HepG2 (cell line): Measurements from ENCODE around the gene HAGHL. TPM values are rescaled to one million over a fixed set of nuclear protein-coding genes. Genes with fewer than 3 reads are reported as not detected.

Experiments used
- EEA1 ChIP-seq: sonication (generic); formaldehyde crosslinking; IDR thresholded peaks from 2 replicates; pipeline ENCODE4 v1.5.1; 2020; ENCODE audit warnings: mild to moderate bottlenecking, missing genetic modification reagents, borderline replicate concordance
- GABPB1 ChIP-seq: IDR thresholded peaks from 2 replicates; pipeline ENCODE4 v1.6.1; 2016; ENCODE audit warnings: mild to moderate bottlenecking, missing genetic modification reagents, moderate library complexity, missing compliant biosample characterization
- HDAC1 ChIP-seq: sonication (generic); formaldehyde crosslinking; IDR thresholded peaks from 2 replicates; pipeline ENCODE4 v1.5.1; 2020; ENCODE audit warnings: mild to moderate bottlenecking, missing genetic modification reagents
- HMGA1 ChIP-seq: sonication (generic); formaldehyde crosslinking; conservative IDR thresholded peaks from 2 replicates; pipeline ENCODE4 v1.4.0; 2020; ENCODE audit warnings: missing genetic modification reagents
- HNRNPL ChIP-seq: fragments of 200-400 bp; formaldehyde crosslinking; IDR thresholded peaks from 2 replicates; pipeline ENCODE4 v1.6.1; 2017; ENCODE audit warnings: mild to moderate bottlenecking, low read depth, low read length
- HNRNPLL ChIP-seq: fragments of 200-400 bp; formaldehyde crosslinking; IDR thresholded peaks from 2 replicates; pipeline ENCODE4 v1.6.1; 2017; ENCODE audit warnings: mild to moderate bottlenecking, low read depth, low read length; ENCODE audit not compliant: poor library complexity, severe bottlenecking
- HOXA3 ChIP-seq: sonication (generic); formaldehyde crosslinking; IDR thresholded peaks from 2 replicates; pipeline ENCODE4 v1.5.0; 2020; ENCODE audit warnings: missing genetic modification reagents
- MYC ChIP-seq: sonication (generic); formaldehyde crosslinking; IDR thresholded peaks from 2 replicates; pipeline ENCODE4 v1.9.0; 2021; ENCODE audit warnings: missing genetic modification reagents, borderline replicate concordance
- POLR2G ChIP-seq: fragments of 200-400 bp; formaldehyde crosslinking; IDR thresholded peaks from 2 replicates; pipeline ENCODE4 v1.6.1; 2018; ENCODE audit warnings: mild to moderate bottlenecking, low read depth, low read length, moderate library complexity
- SMAD9 ChIP-seq: sonication (generic); formaldehyde crosslinking; IDR thresholded peaks from 2 replicates; pipeline ENCODE4 v1.5.1; 2020; ENCODE audit warnings: mild to moderate bottlenecking, missing genetic modification reagents
- SP1 ChIP-seq, 2 experiments: fragments of 450-650 bp in 1 of 2; sonication (generic) in 1 of 2; formaldehyde crosslinking in 1 of 2; IDR thresholded peaks; 2 replicates each; pipeline versions ENCODE4 v1.4.0 to v1.6.1; 2016 to 2020; ENCODE audit warnings: missing genetic modification reagents in 1 of 2
- STAG1 ChIP-seq: sonication (generic); formaldehyde crosslinking; IDR thresholded peaks from 2 replicates; pipeline ENCODE4 v1.4.0; 2020; ENCODE audit warnings: missing genetic modification reagents
- XRCC5 ChIP-seq: fragments of 200-400 bp; formaldehyde crosslinking; optimal IDR thresholded peaks from 2 replicates; pipeline ENCODE3; 2017; ENCODE audit warnings: mild to moderate bottlenecking, low read length
- ZBTB38 ChIP-seq: sonication (generic); formaldehyde crosslinking; IDR thresholded peaks from 2 replicates; pipeline ENCODE4 v1.5.1; 2020; ENCODE audit warnings: mild to moderate bottlenecking, missing genetic modification reagents
- ZNF20 ChIP-seq: sonication (generic); formaldehyde crosslinking; IDR thresholded peaks from 2 replicates; pipeline ENCODE4 v1.4.0; 2020; ENCODE audit warnings: mild to moderate bottlenecking, moderate library complexity, missing genetic modification reagents
- ZNF253 ChIP-seq: sonication (generic); formaldehyde crosslinking; IDR thresholded peaks from 2 replicates; pipeline ENCODE4 v1.8.0; 2022; ENCODE audit warnings: mild to moderate bottlenecking, missing genetic modification reagents, borderline replicate concordance
- ZNF546 ChIP-seq: sonication (generic); formaldehyde crosslinking; conservative IDR thresholded peaks from 2 replicates; pipeline ENCODE4 v1.8.1; 2023; ENCODE audit warnings: mild to moderate bottlenecking, missing genetic modification reagents
- ZNF788 ChIP-seq: sonication (generic); formaldehyde crosslinking; IDR thresholded peaks from 2 replicates; pipeline ENCODE4 v1.5.0; 2020; ENCODE audit warnings: mild to moderate bottlenecking, missing genetic modification reagents, borderline replicate concordance
- polyA plus RNA-seq, 8 experiments: library from polyadenylated mRNA; depleted of rRNA in 3 of 8; stranded (reverse) in 7 of 8; unstranded in 1 of 8; fragments of >200 nt; fragmentation: Illumina TruSeq in 4 of 8; extraction: Trizol in 4 of 8; gene quantifications; 2 replicates each; pipeline versions ENCODE4 v1.2.1 to v1.2.3, GENCODE V29; 2011 to 2016; ENCODE audit warnings: low read depth in 4 of 8, missing spikeins in 1 of 8, mixed read lengths in 1 of 8; ENCODE audit not compliant: insufficient read depth in 1 of 8
- total RNA-seq, 5 experiments: library from RNA; depleted of rRNA; stranded (reverse); fragments of >200 nt; fragmentation: Illumina TruSeq; extraction: Trizol; gene quantifications; 2 replicates each; pipeline ENCODE4 v1.2.3, GENCODE V29; 2016; ENCODE audit warnings: low read depth in 1 of 5
- TF ChIP-seq, protein P1 (sequence below): fragments of 450-650 bp; IDR thresholded peaks from 2 replicates; pipeline ENCODE4 v1.6.1; 2017; ENCODE audit warnings: mild to moderate bottlenecking
- TF ChIP-seq, protein P2 (sequence below): IDR thresholded peaks from 2 replicates; pipeline ENCODE4 v1.6.1; 2016; ENCODE audit warnings: low read depth, borderline replicate concordance
- TF ChIP-seq, protein P3 (sequence below): sonication (generic); formaldehyde crosslinking; IDR thresholded peaks from 2 replicates; pipeline ENCODE4 v1.4.0; 2020; ENCODE audit warnings: missing genetic modification reagents
- TF ChIP-seq, protein P4 (sequence below): sonication (generic); formaldehyde crosslinking; conservative IDR thresholded peaks from 2 replicates; pipeline ENCODE4 v1.5.0; 2020; ENCODE audit warnings: missing genetic modification reagents
- TF ChIP-seq, protein P5 (sequence below): sonication (generic); formaldehyde crosslinking; IDR thresholded peaks from 2 replicates; pipeline ENCODE4 v1.5.0; 2020; ENCODE audit warnings: mild to moderate bottlenecking, missing genetic modification reagents, moderate library complexity

The HAGHL gene
- total and polyA plus RNA-seq, 2 of the 13 experiments (the other 11 are each of a cell fraction or from before 2014, with no cell fraction given): 3.4 to 8.4 TPM

DNA sequence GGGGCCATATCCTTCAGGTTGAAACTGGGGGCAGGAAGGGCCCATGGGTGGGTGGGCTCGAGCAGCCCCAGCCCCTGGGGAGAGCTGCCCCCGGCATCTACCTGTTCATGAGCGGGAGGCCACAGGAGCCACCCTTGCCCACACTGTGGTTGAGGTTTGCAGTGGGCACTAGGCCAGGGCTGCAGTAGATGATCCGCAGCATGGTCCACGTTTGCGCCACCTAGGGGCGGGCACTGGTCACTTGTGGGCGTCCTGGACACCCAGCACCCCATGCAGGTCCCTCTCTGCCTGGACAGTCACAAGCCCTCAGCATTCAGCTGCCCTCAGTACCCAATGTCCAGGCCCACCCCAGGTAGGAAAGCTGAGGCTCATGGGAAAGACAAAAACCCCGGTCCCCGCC is 40.9 kb upstream of the HAGHL start (continued):
- TF ChIP-seq, protein P1, sequence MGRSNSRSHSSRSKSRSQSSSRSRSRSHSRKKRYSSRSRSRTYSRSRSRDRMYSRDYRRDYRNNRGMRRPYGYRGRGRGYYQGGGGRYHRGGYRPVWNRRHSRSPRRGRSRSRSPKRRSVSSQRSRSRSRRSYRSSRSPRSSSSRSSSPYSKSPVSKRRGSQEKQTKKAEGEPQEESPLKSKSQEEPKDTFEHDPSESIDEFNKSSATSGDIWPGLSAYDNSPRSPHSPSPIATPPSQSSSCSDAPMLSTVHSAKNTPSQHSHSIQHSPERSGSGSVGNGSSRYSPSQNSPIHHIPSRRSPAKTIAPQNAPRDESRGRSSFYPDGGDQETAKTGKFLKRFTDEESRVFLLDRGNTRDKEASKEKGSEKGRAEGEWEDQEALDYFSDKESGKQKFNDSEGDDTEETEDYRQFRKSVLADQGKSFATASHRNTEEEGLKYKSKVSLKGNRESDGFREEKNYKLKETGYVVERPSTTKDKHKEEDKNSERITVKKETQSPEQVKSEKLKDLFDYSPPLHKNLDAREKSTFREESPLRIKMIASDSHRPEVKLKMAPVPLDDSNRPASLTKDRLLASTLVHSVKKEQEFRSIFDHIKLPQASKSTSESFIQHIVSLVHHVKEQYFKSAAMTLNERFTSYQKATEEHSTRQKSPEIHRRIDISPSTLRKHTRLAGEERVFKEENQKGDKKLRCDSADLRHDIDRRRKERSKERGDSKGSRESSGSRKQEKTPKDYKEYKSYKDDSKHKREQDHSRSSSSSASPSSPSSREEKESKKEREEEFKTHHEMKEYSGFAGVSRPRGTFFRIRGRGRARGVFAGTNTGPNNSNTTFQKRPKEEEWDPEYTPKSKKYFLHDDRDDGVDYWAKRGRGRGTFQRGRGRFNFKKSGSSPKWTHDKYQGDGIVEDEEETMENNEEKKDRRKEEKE: no peak
- TF ChIP-seq HNRNPL (peak; percentile 91), MYC (peak; percentile 42; the same call in 1 of the 2 replicates), ZBTB38 (0 out of 2 replicates have a peak, but pooled peaks have one; percentile 30), ZNF788 (CRISPR knock-in tag) (peak; percentile 20; the same call in 1 of the 2 replicates), GABPB1 (CRISPR knock-in tag) (0 out of 2 replicates have a peak, but pooled peaks have one; percentile 21), SP1 (IDR thresholded peaks at IDR 0.05) (no peak), SP1 (CRISPR knock-in tag; IDR thresholded peaks at IDR 0.05) (no peak), HOXA3 (CRISPR knock-in tag) (0 out of 2 replicates have a peak, but pooled peaks have one; percentile 13), ZNF546 (CRISPR knock-in tag) (no peak), EEA1 (CRISPR knock-in tag) (no peak), ZNF20 (CRISPR knock-in tag) (no peak), SMAD9 (no peak), STAG1 (CRISPR knock-in tag) (peak; percentile 47), HNRNPLL (peak; percentile 25), XRCC5 (peak; percentile 63), ZNF253 (CRISPR knock-in tag) (no peak), HDAC1 (no peak), POLR2G (0 out of 2 replicates have a peak, but pooled peaks have one; percentile 16), HMGA1 (CRISPR knock-in tag) (no peak)
- TF ChIP-seq, protein P2, sequence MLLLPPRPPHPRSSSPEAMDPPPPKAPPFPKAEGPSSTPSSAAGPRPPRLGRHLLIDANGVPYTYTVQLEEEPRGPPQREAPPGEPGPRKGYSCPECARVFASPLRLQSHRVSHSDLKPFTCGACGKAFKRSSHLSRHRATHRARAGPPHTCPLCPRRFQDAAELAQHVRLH (CRISPR knock-in tag): no peak
- TF ChIP-seq, protein P3, sequence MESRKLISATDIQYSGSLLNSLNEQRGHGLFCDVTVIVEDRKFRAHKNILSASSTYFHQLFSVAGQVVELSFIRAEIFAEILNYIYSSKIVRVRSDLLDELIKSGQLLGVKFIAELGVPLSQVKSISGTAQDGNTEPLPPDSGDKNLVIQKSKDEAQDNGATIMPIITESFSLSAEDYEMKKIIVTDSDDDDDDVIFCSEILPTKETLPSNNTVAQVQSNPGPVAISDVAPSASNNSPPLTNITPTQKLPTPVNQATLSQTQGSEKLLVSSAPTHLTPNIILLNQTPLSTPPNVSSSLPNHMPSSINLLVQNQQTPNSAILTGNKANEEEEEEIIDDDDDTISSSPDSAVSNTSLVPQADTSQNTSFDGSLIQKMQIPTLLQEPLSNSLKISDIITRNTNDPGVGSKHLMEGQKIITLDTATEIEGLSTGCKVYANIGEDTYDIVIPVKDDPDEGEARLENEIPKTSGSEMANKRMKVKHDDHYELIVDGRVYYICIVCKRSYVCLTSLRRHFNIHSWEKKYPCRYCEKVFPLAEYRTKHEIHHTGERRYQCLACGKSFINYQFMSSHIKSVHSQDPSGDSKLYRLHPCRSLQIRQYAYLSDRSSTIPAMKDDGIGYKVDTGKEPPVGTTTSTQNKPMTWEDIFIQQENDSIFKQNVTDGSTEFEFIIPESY: peak; percentile 46; the same call in 1 of the 2 replicates
- TF ChIP-seq, protein P4, sequence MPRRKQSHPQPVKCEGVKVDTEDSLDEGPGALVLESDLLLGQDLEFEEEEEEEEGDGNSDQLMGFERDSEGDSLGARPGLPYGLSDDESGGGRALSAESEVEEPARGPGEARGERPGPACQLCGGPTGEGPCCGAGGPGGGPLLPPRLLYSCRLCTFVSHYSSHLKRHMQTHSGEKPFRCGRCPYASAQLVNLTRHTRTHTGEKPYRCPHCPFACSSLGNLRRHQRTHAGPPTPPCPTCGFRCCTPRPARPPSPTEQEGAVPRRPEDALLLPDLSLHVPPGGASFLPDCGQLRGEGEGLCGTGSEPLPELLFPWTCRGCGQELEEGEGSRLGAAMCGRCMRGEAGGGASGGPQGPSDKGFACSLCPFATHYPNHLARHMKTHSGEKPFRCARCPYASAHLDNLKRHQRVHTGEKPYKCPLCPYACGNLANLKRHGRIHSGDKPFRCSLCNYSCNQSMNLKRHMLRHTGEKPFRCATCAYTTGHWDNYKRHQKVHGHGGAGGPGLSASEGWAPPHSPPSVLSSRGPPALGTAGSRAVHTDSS (CRISPR knock-in tag): no peak
- TF ChIP-seq, protein P5, sequence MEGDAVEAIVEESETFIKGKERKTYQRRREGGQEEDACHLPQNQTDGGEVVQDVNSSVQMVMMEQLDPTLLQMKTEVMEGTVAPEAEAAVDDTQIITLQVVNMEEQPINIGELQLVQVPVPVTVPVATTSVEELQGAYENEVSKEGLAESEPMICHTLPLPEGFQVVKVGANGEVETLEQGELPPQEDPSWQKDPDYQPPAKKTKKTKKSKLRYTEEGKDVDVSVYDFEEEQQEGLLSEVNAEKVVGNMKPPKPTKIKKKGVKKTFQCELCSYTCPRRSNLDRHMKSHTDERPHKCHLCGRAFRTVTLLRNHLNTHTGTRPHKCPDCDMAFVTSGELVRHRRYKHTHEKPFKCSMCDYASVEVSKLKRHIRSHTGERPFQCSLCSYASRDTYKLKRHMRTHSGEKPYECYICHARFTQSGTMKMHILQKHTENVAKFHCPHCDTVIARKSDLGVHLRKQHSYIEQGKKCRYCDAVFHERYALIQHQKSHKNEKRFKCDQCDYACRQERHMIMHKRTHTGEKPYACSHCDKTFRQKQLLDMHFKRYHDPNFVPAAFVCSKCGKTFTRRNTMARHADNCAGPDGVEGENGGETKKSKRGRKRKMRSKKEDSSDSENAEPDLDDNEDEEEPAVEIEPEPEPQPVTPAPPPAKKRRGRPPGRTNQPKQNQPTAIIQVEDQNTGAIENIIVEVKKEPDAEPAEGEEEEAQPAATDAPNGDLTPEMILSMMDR: peak; percentile 74
